ENCODE data around the gene FAT4. TPM values are rescaled to one million over a fixed set of nuclear protein-coding genes. Genes with fewer than 3 reads are reported as not detected.

FAT4 gene
- total and polyA plus RNA-seq, 2 donors (not counting 1 experiment from before 2014, with no cell fraction given): 0.02 TPM; not detected in 1

DNA sequence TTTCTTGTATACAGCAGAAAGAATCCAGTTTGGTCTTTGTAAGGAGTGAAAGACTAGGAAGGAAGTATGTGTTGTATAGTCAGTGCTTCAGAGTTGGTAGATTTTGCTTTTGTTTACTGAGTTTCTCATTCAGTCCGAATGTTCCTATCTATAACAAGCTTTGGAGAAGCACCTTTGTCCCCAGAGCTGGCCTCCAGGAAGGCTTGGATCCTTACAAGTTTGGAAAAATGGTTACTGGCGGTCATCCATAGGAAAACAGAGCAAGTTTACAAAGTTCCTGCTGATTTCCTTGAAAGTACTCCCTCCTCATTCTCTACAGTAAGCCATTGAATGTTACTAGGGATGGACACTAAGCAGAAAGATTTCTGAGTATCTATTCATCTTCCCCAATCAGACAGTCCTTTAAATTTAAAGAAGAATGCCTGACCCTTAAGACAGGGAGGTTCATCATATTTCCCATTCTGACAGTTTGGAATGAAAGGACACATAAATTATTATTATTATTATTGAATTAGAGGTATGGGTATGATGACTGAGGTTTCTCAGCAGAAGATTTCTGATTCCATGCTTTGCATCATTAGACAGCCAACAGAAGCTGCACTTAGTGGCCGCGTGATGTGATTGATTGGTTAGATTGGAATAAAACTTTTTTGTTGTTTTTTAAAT is 35.8 kb downstream of the FAT4 start:
- Mint-ChIP-seq H3K4me1 (no peaks in the 10 kb centered on the region), H3K9me3 (ENCODE audit: insufficient read depth) (peaks cover 4% of the 10 kb centered on the region), H3K27me3 (no peaks in the 10 kb centered on the region), H3K27ac (no peak overlapping the region), H3K4me3 (no peak overlapping the region)
- H3K4me3 ChIP-seq (ENCODE audit: control extremely low read depth in 1 of 5, extremely low read depth in 1 of 5, insufficient read depth in 1 of 5, low read depth in 2 of 5, low read length in 4 of 5): no peak overlapping the region
- H3K9ac ChIP-seq (ENCODE audit: low read length): no peak overlapping the region
- no peaks in the 10 kb centered on the region for H3K27me3 ChIP-seq (replicated peaks in 1 of 4; ENCODE audit: control extremely low read depth in 1 of 4, control insufficient read depth in 3 of 4, insufficient read depth in 4 of 4, low read length in 3 of 4)
- ChIA-PET POLR2A (no interaction called here), CTCF (no interaction called here)
- H2AFZ ChIP-seq (ENCODE audit: insufficient read depth, low read depth, low read length, poor library complexity, severe bottlenecking): no peak overlapping the region
- TF ChIP-seq EZH2 (IDR thresholded peaks at IDR 0.05; ENCODE audit: borderline replicate concordance, insufficient read depth, low read depth, low read length, poor library complexity, severe bottlenecking): no peak
- TF ChIP-seq, protein P1, sequence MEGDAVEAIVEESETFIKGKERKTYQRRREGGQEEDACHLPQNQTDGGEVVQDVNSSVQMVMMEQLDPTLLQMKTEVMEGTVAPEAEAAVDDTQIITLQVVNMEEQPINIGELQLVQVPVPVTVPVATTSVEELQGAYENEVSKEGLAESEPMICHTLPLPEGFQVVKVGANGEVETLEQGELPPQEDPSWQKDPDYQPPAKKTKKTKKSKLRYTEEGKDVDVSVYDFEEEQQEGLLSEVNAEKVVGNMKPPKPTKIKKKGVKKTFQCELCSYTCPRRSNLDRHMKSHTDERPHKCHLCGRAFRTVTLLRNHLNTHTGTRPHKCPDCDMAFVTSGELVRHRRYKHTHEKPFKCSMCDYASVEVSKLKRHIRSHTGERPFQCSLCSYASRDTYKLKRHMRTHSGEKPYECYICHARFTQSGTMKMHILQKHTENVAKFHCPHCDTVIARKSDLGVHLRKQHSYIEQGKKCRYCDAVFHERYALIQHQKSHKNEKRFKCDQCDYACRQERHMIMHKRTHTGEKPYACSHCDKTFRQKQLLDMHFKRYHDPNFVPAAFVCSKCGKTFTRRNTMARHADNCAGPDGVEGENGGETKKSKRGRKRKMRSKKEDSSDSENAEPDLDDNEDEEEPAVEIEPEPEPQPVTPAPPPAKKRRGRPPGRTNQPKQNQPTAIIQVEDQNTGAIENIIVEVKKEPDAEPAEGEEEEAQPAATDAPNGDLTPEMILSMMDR (IDR thresholded peaks at IDR 0.05): no peak
- H3K27ac ChIP-seq (ENCODE audit: low read length in 2 of 2): no peak overlapping the region
- no peaks in the 10 kb centered on the region for H3K79me2 ChIP-seq (ENCODE audit: control insufficient read depth, insufficient read depth, low read length)
- no peaks in the 10 kb centered on the region for H3K36me3 ChIP-seq (replicated peaks in 1 of 2; ENCODE audit: control extremely low read depth in 1 of 2, control insufficient read depth in 1 of 2, extremely low read depth in 1 of 2, insufficient read depth in 2 of 2, low read length in 1 of 2)
- intact Hi-C loops (cut with micrococcal nuclease): no loop called here
- WGBS (ENCODE audit: insufficient coverage): 80% methylated on average over 1 of the region's 4 CpGs
- DNase-seq (no peak), ATAC-seq (ENCODE audit: low read depth) (no peak)
- no peaks in the 10 kb centered on the region for H3K9me3 ChIP-seq (ENCODE audit: control extremely low read depth in 1 of 3, control insufficient read depth in 2 of 3, insufficient read depth in 1 of 3, low read length in 2 of 3)
- no peaks in the 10 kb centered on the region for H3K4me1 ChIP-seq (ENCODE audit: control insufficient read depth in 2 of 2, insufficient read depth in 2 of 2, low read length in 2 of 2)
- H4K20me1 ChIP-seq (ENCODE audit: control insufficient read depth, insufficient read depth, low read length, poor library complexity, severe bottlenecking): no peaks in the 10 kb centered on the region
- no peak overlapping the region for H3K4me2 ChIP-seq (replicated peaks; ENCODE audit: low read depth, low read length, poor library complexity, severe bottlenecking)

DNA sequence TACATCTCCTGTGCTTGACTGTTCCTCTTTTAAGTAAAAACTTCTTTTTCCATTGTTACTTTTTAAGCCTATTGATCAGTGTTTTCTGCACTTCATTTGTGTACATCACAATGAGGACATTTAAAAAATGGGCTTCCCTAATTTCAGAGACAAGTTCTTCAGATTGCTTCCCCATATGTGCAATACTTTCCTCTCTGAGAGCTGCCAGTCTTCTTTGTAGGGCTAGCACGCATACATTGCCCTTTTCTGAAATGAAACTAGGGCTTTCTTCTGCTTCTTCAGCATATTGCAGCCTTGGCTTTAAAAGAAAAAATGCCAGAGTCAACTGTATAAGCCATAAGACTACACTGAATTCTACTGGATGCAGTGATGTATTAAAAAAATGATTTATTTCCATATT is 37.8 kb downstream of the FAT4 start:
- Histone ChIP-seq H2AFZ (ENCODE audit: insufficient read depth, low read depth, low read length, poor library complexity, severe bottlenecking) (no peak overlapping the region), H3K9me3 (ENCODE audit: control extremely low read depth in 1 of 3, control insufficient read depth in 2 of 3, insufficient read depth in 1 of 3, low read length in 2 of 3) (no peaks in the 10 kb centered on the region), H3K4me3 (ENCODE audit: control extremely low read depth in 1 of 5, extremely low read depth in 1 of 5, insufficient read depth in 1 of 5, low read depth in 2 of 5, low read length in 4 of 5) (no peak overlapping the region), H3K36me3 (replicated peaks in 1 of 2; ENCODE audit: control extremely low read depth in 1 of 2, control insufficient read depth in 1 of 2, extremely low read depth in 1 of 2, insufficient read depth in 2 of 2, low read length in 1 of 2) (no peaks in the 10 kb centered on the region), H3K27me3 (replicated peaks in 1 of 4; ENCODE audit: control extremely low read depth in 1 of 4, control insufficient read depth in 3 of 4, insufficient read depth in 4 of 4, low read length in 3 of 4) (no peaks in the 10 kb centered on the region), H3K4me1 (ENCODE audit: control insufficient read depth in 2 of 2, insufficient read depth in 2 of 2, low read length in 2 of 2) (no peaks in the 10 kb centered on the region), H3K27ac (ENCODE audit: low read length in 2 of 2) (no peak overlapping the region), H3K79me2 (ENCODE audit: control insufficient read depth, insufficient read depth, low read length) (no peaks in the 10 kb centered on the region), H4K20me1 (ENCODE audit: control insufficient read depth, insufficient read depth, low read length, poor library complexity, severe bottlenecking) (no peaks in the 10 kb centered on the region), H3K4me2 (replicated peaks; ENCODE audit: low read depth, low read length, poor library complexity, severe bottlenecking) (no peak overlapping the region), H3K9ac (ENCODE audit: low read length) (no peak overlapping the region)
- CTCF ChIA-PET: no interaction called here
- no peak overlapping the region for H3K27ac Mint-ChIP-seq
- DNase-seq (no peak), ATAC-seq (ENCODE audit: low read depth) (no peak)
- TF ChIP-seq, protein P1 (IDR thresholded peaks at IDR 0.05): no peak
- TF ChIP-seq EZH2 (IDR thresholded peaks at IDR 0.05; ENCODE audit: borderline replicate concordance, insufficient read depth, low read depth, low read length, poor library complexity, severe bottlenecking): no peak
- intact Hi-C loops (cut with micrococcal nuclease): no loop called here
- no peaks in the 10 kb centered on the region for H3K27me3 Mint-ChIP-seq
- 67% methylated on average over 1 of the region's 1 CpG for WGBS (ENCODE audit: insufficient coverage)
- peaks cover 4% of the 10 kb centered on the region for H3K9me3 Mint-ChIP-seq (ENCODE audit: insufficient read depth)
- no peak overlapping the region for H3K4me3 Mint-ChIP-seq
- POLR2A ChIA-PET: no interaction called here
- H3K4me1 Mint-ChIP-seq: no peaks in the 10 kb centered on the region

Data from B cell (primary cell).